ENCODE results near the gene TNIK. TPM values are rescaled to one million over a fixed set of nuclear protein-coding genes. Genes with fewer than 3 reads are reported as not detected.

TNIK gene
- polyA plus RNA-seq, 1 of the 3 experiments (the other 2 are of a cell fraction): 19.4 TPM

GRCh38 chr3:171295484-171296373, 164.5 kb downstream of the TNIK start:
- POLR2A ChIA-PET: no interaction called here

More at GRCh38 chr3:171295484-171296373, 164.5 kb downstream of the TNIK start:
- CTCF ChIA-PET: no interaction called here
- no peak for TF ChIP-seq FOXJ3 (CRISPR knock-in tag; IDR thresholded peaks at IDR 0.05)
- peak; percentile 23; the same call in 1 of the 2 replicates for TF ChIP-seq MEF2A (IDR thresholded peaks at IDR 0.05; ENCODE audit: borderline replicate concordance, low read depth)
- no peak for TF ChIP-seq MAX (IDR thresholded peaks at IDR 0.05; ENCODE audit: low read depth)
- TF ChIP-seq JUND (IDR thresholded peaks at IDR 0.05): no peak
- no peak for TF ChIP-seq FOSL2 (IDR thresholded peaks at IDR 0.05; ENCODE audit: borderline replicate concordance, low read depth)
- TF ChIP-seq NFIC (IDR thresholded peaks at IDR 0.05; ENCODE audit: borderline replicate concordance): peak; percentile 8; the same call in 1 of the 2 replicates
- TF ChIP-seq, protein P1, sequence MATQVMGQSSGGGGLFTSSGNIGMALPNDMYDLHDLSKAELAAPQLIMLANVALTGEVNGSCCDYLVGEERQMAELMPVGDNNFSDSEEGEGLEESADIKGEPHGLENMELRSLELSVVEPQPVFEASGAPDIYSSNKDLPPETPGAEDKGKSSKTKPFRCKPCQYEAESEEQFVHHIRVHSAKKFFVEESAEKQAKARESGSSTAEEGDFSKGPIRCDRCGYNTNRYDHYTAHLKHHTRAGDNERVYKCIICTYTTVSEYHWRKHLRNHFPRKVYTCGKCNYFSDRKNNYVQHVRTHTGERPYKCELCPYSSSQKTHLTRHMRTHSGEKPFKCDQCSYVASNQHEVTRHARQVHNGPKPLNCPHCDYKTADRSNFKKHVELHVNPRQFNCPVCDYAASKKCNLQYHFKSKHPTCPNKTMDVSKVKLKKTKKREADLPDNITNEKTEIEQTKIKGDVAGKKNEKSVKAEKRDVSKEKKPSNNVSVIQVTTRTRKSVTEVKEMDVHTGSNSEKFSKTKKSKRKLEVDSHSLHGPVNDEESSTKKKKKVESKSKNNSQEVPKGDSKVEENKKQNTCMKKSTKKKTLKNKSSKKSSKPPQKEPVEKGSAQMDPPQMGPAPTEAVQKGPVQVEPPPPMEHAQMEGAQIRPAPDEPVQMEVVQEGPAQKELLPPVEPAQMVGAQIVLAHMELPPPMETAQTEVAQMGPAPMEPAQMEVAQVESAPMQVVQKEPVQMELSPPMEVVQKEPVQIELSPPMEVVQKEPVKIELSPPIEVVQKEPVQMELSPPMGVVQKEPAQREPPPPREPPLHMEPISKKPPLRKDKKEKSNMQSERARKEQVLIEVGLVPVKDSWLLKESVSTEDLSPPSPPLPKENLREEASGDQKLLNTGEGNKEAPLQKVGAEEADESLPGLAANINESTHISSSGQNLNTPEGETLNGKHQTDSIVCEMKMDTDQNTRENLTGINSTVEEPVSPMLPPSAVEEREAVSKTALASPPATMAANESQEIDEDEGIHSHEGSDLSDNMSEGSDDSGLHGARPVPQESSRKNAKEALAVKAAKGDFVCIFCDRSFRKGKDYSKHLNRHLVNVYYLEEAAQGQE (IDR thresholded peaks at IDR 0.05; ENCODE audit: low read depth, low read length): no peak
- peak; percentile 76 for TF ChIP-seq RXRA (IDR thresholded peaks at IDR 0.05; ENCODE audit: borderline replicate concordance, low read depth)
- no peak for TF ChIP-seq EP300 (IDR thresholded peaks at IDR 0.05; ENCODE audit: borderline replicate concordance in 1 of 2, low read depth in 1 of 2, low read length in 1 of 2)
- no peak for TF ChIP-seq EZH2phosphoT487 (IDR thresholded peaks at IDR 0.05; ENCODE audit: borderline replicate concordance, low read depth)
- TF ChIP-seq, protein P2, sequence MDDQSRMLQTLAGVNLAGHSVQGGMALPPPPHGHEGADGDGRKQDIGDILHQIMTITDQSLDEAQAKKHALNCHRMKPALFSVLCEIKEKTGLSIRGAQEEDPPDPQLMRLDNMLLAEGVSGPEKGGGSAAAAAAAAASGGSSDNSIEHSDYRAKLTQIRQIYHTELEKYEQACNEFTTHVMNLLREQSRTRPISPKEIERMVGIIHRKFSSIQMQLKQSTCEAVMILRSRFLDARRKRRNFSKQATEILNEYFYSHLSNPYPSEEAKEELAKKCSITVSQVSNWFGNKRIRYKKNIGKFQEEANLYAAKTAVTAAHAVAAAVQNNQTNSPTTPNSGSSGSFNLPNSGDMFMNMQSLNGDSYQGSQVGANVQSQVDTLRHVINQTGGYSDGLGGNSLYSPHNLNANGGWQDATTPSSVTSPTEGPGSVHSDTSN (IDR thresholded peaks at IDR 0.05): no peak
- TF ChIP-seq TCF12 (IDR thresholded peaks at IDR 0.05): no peak
- TF ChIP-seq NRF1 (IDR thresholded peaks at IDR 0.05; ENCODE audit: low read depth, low read length): no peak
- Histone ChIP-seq H3F3A (replicated peaks; ENCODE audit: insufficient read depth) (no peaks in the 10 kb centered on the region), H3K27ac (ENCODE audit: low read depth in 2 of 2, low read length in 1 of 2) (peak overlapping the region; percentile 2 to 60; a peak in 3 of 4 replicates), H3K4me1 (ENCODE audit: control insufficient read depth in 1 of 2, insufficient read depth in 2 of 2, low read depth in 1 of 2, low read length in 1 of 2) (peaks cover 0 to 12% of the 10 kb centered on the region in 2 experiments; a peak in 2 of 4 replicates), H3K9me2 (no peaks in the 10 kb centered on the region), H2AFZ (ENCODE audit: low read depth) (no peak overlapping the region), H3K79me2 (ENCODE audit: insufficient read depth) (peaks cover 26% of the 10 kb centered on the region; the same call in 1 of the 2 replicates), H4K20me1 (ENCODE audit: insufficient read depth) (no peaks in the 10 kb centered on the region), H3K27me3 (ENCODE audit: insufficient read depth) (no peaks in the 10 kb centered on the region), H3K36me3 (replicated peaks in 1 of 2; ENCODE audit: control insufficient read depth in 1 of 2, insufficient read depth in 2 of 2, low read length in 1 of 2) (no peaks in the 10 kb centered on the region), H3K4me3 (ENCODE audit: low read depth in 2 of 2, low read length in 1 of 2) (no peak overlapping the region), H3K9me3 (no peaks in the 10 kb centered on the region), H3K9ac (no peak overlapping the region), H3K4me2 (peak overlapping the region; percentile 1; the same call in 1 of the 2 replicates)
- 79% methylated on average over 4 of the region's 5 CpGs for WGBS (ENCODE audit: low lambda C conversion rate)
- no peak for DNase-seq
